IMR-90 (cell line): Measurements from ENCODE around the gene TMEM132A. TPM values are rescaled to one million over a fixed set of nuclear protein-coding genes. Genes with fewer than 3 reads are reported as not detected.

Source experiments
- ATAC-seq: fragments of 200-7000 bp; cut with Tn5 transposase; 2 replicates; pipeline ENCODE4 v1.9.1; 2020; ENCODE audit warnings: low read depth, mild to moderate bottlenecking, moderate library complexity
- BruUV-seq: library from RNA; stranded (reverse); fragments of 400-500 nt; replicated peaks from 2 replicates; lab custom pipeline; 2021; lab: Mats Ljungman, UMichigan
- CTCF ChIA-PET: fragments of 300-600 bp; formaldehyde crosslinking; extraction: SDS; loops from one replicate; lab custom pipeline; 2021; ENCODE audit warnings: antibody characterized with exemption; lab: Yijun Ruan, JAX
- POLR2A ChIA-PET: fragments of 300-600 bp; sonication (Branson Sonifier 250); formaldehyde crosslinking; loops from one replicate; lab custom pipeline; 2022; ENCODE audit warnings: antibody characterized with exemption; ENCODE audit not compliant: unreplicated experiment; lab: Charles Lee
- DNase-seq: peaks from one replicate; pipeline ENCODE4 v3.0.0; 2013
- H2AFZ ChIP-seq: replicated peaks from 2 replicates; pipeline ENCODE3; 2013; ENCODE audit warnings: low read length, mild to moderate bottlenecking; ENCODE audit not compliant: poor library complexity
- H2AK5ac ChIP-seq: 2 replicates; pipeline ENCODE4 v1.6.1; 2013; ENCODE audit warnings: low read depth, low read length, inconsistent platforms
- H2AK9ac ChIP-seq: replicated peaks from 2 replicates; pipeline ENCODE3; 2013; ENCODE audit warnings: mild to moderate bottlenecking, low read depth, low read length, moderate library complexity; ENCODE audit not compliant: poor library complexity
- H2BK120ac ChIP-seq: 2 replicates; pipeline ENCODE4 v1.6.1; 2013; ENCODE audit warnings: low read depth, low read length, inconsistent platforms
- H2BK15ac ChIP-seq: 3 replicates; pipeline ENCODE4 v1.6.1; 2013; ENCODE audit warnings: low read depth, low read length, inconsistent platforms
- H2BK20ac ChIP-seq: 2 replicates; pipeline ENCODE4 v1.6.1; 2013; ENCODE audit warnings: low read depth, mild to moderate bottlenecking, inconsistent platforms, low read length, moderate library complexity
- H2BK5ac ChIP-seq: 2 replicates; pipeline ENCODE4 v1.6.1; 2013; ENCODE audit warnings: mild to moderate bottlenecking, low read depth, low read length, inconsistent platforms; ENCODE audit not compliant: poor library complexity, severe bottlenecking
- H3K14ac ChIP-seq: replicated peaks from 2 replicates; pipeline ENCODE4 v1.6.1; 2013; ENCODE audit warnings: low read depth, low read length, inconsistent platforms
- H3K18ac ChIP-seq: 2 replicates; pipeline ENCODE4 v1.6.1; 2013; ENCODE audit warnings: low read depth, low read length, control low read depth
- H3K23ac ChIP-seq: 2 replicates; pipeline ENCODE4 v1.6.1; 2013; ENCODE audit warnings: low read depth, low read length, inconsistent platforms
- H3K27ac ChIP-seq: 2 replicates; pipeline ENCODE4 v1.5.1; 2013; ENCODE audit warnings: mild to moderate bottlenecking, control low read depth, low read length; ENCODE audit not compliant: insufficient read depth
- H3K27me3 ChIP-seq: 2 replicates; pipeline ENCODE4 v1.6.1; 2013; ENCODE audit warnings: low read length; ENCODE audit not compliant: control insufficient read depth, insufficient read depth
- H3K36me3 ChIP-seq: 2 replicates; pipeline ENCODE4 v1.6.1; 2013; ENCODE audit warnings: low read length, mixed read lengths; ENCODE audit not compliant: control insufficient read depth, insufficient read depth
- H3K4ac ChIP-seq: 2 replicates; pipeline ENCODE4 v1.6.1; 2013; ENCODE audit warnings: low read depth, low read length, inconsistent platforms
- H3K4me1 ChIP-seq: 2 replicates; pipeline ENCODE4 v1.6.1; 2013; ENCODE audit warnings: low read length, mixed read lengths; ENCODE audit not compliant: control insufficient read depth, insufficient read depth
- H3K4me2 ChIP-seq: 2 replicates; pipeline ENCODE4 v1.6.1; 2013; ENCODE audit warnings: low read depth, mild to moderate bottlenecking, control low read depth, low read length, moderate library complexity
- H3K4me3 ChIP-seq: 2 replicates; pipeline ENCODE4 v1.5.1; 2013; ENCODE audit warnings: low read depth, mild to moderate bottlenecking, control low read depth, low read length, moderate library complexity; ENCODE audit not compliant: insufficient read depth
- H3K56ac ChIP-seq: 2 replicates; pipeline ENCODE4 v1.6.1; 2013; ENCODE audit warnings: low read length, inconsistent platforms; ENCODE audit not compliant: insufficient read depth; ENCODE audit errors: extremely low read depth
- H3K79me1 ChIP-seq, 2 experiments: 2 replicates each; pipeline ENCODE4 v1.6.1; 2013; ENCODE audit warnings: low read length in 2 of 2, inconsistent platforms in 1 of 2, low read depth in 1 of 2
- H3K9ac ChIP-seq: 2 replicates; pipeline ENCODE4 v1.6.1; 2013; ENCODE audit warnings: low read depth, low read length, control low read depth
- H3K9me1 ChIP-seq: 2 replicates; pipeline ENCODE4 v1.6.1; 2013; ENCODE audit warnings: low read length, inconsistent platforms; ENCODE audit not compliant: insufficient read depth
- H3K9me3 ChIP-seq: 2 replicates; pipeline ENCODE4 v1.6.1; 2013; ENCODE audit warnings: low read length; ENCODE audit not compliant: control insufficient read depth, insufficient read depth
- H4K20me1 ChIP-seq: 2 replicates; pipeline ENCODE4 v1.6.1; 2013; ENCODE audit warnings: low read length, inconsistent platforms; ENCODE audit not compliant: insufficient read depth
- H4K5ac ChIP-seq: 2 replicates; pipeline ENCODE4 v1.6.1; 2013; ENCODE audit warnings: mild to moderate bottlenecking, low read depth, low read length, control low read depth
- H4K8ac ChIP-seq, 2 experiments: 2 replicates each; pipeline ENCODE4 v1.6.1; 2013; ENCODE audit warnings: low read depth in 2 of 2, low read length in 2 of 2, control low read depth in 1 of 2, inconsistent platforms in 1 of 2
- H4K91ac ChIP-seq: 2 replicates; pipeline ENCODE4 v1.6.1; 2013; ENCODE audit warnings: low read depth, low read length, inconsistent platforms; ENCODE audit not compliant: insufficient read depth
- CHD1 ChIP-seq: IDR thresholded peaks from 2 replicates; pipeline ENCODE4 v1.6.1; 2012; ENCODE audit warnings: low read depth, low read length, improper control_type of control experiment
- MXI1 ChIP-seq: IDR thresholded peaks from 2 replicates; pipeline ENCODE4 v1.6.1; 2012; ENCODE audit warnings: low read depth, mild to moderate bottlenecking, low read length, moderate library complexity, borderline replicate concordance
- WGBS, 2 experiments: methylation state at CpG; one replicate each; pipeline versions ENCODE4 v1.1.5 to v1.1.7; 2013; ENCODE audit warnings: missing lambda C conversion rate in 2 of 2; ENCODE audit not compliant: insufficient read length in 1 of 2; ENCODE audit errors: extremely low coverage in 2 of 2; 5-methylcytosine and 5-hydroxymethylcytosine counted together
- dilution Hi-C: fragments of 300-500 bp; cut with HindIII; formaldehyde crosslinking; loops from one replicate; pipeline ENCODE4 v1.14.3; 2018; ENCODE audit warnings: low sequenced_read_pairs; ENCODE audit not compliant: unreplicated experiment
- in situ Hi-C: fragments of 300-500 bp; cut with MboI; formaldehyde crosslinking; loops from 3 replicates; pipeline ENCODE4 v1.14.3; 2019; ENCODE audit warnings: low sequenced_read_pairs, inconsistent platforms, mixed read lengths
- intact Hi-C: fragments of 100-400 bp; cut with micrococcal nuclease; formaldehyde crosslinking; loops from 2 replicates; pipeline ENCODE4 v1.10.0; 2022
- polyA plus RNA-seq, 3 experiments: library from polyadenylated mRNA; depleted of rRNA; stranded (reverse); fragments of >200 nt; gene quantifications; 2 replicates each; pipeline ENCODE4 v1.2.3, GENCODE V29; 2012; ENCODE audit warnings: low replicate concordance in 1 of 3
- total RNA-seq: library from RNA; depleted of rRNA; stranded (reverse); fragments of >200 nt; gene quantifications from 2 replicates; pipeline ENCODE4 v1.2.3, GENCODE V29; 2012

Gene TMEM132A
- total and polyA plus RNA-seq, 2 of the 4 experiments (the other 2 are of a cell fraction): 7.7 to 64.2 TPM

DNA sequence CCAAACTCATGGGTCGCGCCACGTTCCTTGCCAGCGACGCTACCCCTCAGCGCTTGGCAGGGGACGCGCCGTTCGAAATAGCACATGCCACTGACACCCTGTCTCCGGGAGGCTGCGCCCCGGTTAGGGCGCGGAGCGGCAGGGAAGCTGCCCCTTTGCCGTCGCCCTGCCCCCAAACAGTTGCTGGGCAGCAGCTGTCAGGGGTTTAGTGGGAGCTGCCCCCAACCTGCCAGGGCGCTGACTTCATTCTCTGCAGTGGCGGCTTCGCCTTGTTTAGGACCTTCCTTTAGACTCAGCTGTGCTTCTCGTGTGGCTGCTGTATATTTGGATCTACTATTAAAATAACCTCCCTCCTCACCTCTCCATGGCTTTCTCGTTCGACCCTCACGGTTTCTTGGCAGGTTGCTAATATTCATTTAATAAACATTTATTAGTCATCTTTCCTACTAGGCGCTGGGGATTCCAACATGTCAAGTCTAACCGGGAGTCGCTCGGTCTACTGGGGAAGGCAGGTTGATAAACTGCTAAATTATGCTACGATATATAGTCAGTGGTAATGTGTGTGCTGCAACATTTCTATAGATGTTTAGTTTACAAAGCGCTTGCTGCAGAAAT lies 9.5 kb upstream of the TMEM132A start:
- peak; percentile 34 for DNase-seq
- Histone ChIP-seq H3K56ac (peak overlapping the region; percentile 27), H2AK5ac (0 out of 2 replicates have a peak overlapping the region, but pooled peaks have one; percentile 17), H3K18ac (no peak overlapping the region), H3K4me1 (peaks cover 7% of the 10 kb centered on the region), H4K91ac (peak overlapping the region; percentile 7), H2BK120ac (no peak overlapping the region), H3K27ac (peak overlapping the region; percentile 94), H3K9ac (peak overlapping the region; percentile 95), H3K79me1 (peaks cover 22 to 49% of the 10 kb centered on the region in 2 experiments), H3K9me1 (peaks cover 17% of the 10 kb centered on the region), H4K8ac (peak overlapping the region; percentile 51 to 100; a peak in 2 of 4 replicates), H2BK15ac (no peak overlapping the region), H3K27me3 (peaks cover 6% of the 10 kb centered on the region; the same call in 1 of the 2 replicates), H3K4me2 (peak overlapping the region; percentile 75), H2BK20ac (no peak overlapping the region), H2AFZ (peak overlapping the region; percentile 99), H2AK9ac (peak overlapping the region; percentile 92), H3K4me3 (peak overlapping the region; percentile 52), H2BK5ac (peak overlapping the region; percentile 15), H3K14ac (0 out of 2 replicates have a peak overlapping the region, but pooled peaks have one; percentile 51), H3K23ac (peak overlapping the region; percentile 50), H3K36me3 (peaks cover 1% of the 10 kb centered on the region), H4K5ac (no peak overlapping the region), H3K4ac (peak overlapping the region; percentile 74; the same call in 1 of the 2 replicates), H3K9me3 (no peaks in the 10 kb centered on the region), H4K20me1 (peaks cover 14% of the 10 kb centered on the region; the same call in 1 of the 2 replicates)
- POLR2A ChIA-PET: interaction anchor here (0.5 kb wide), 1 partner anchor 10 kb away, joined by 3 read pairs; no protein-coding TSS in a partner anchor
- CTCF ChIA-PET: interaction anchor here (0.7 to 1.6 kb wide), 5 partner anchors 13 to 1743 kb away, joined by 3 to 8 read pairs (median 3); partner anchors contain the start of gene DTX4
- peak; percentile 25 for ATAC-seq
- TF ChIP-seq MXI1 (peak; percentile 60; the same call in 1 of the 2 replicates), CHD1 (no peak)
- 0% methylated on average over 14 of the region's 31 CpGs; no CpG with 5 or more reads in 1 of the 2 experiments for WGBS, 2 experiments
- intact Hi-C loops (loop anchor here (2.0 kb wide), 1 partner anchor 272 kb away; no protein-coding TSS in a partner anchor), dilution Hi-C loops (no loop called here), in situ Hi-C loops (loop anchor here (25.0 kb wide), 1 partner anchor 1327 kb away; no protein-coding TSS in a partner anchor)
- no TSS peak for BruUV-seq
